CD8-positive, alpha-beta memory T cell (primary cell): ENCODE results near the gene IKBKE. TPM values are rescaled to one million over a fixed set of nuclear protein-coding genes. Genes with fewer than 3 reads are reported as not detected.

Source experiments
- CTCF ChIA-PET: fragments of 350-600 bp; sonication (Branson Sonifier 250); formaldehyde crosslinking; loops from one replicate; lab custom pipeline; 2021; ENCODE audit warnings: antibody characterized with exemption; lab: Charles Lee
- POLR2A ChIA-PET: fragments of 350-600 bp; sonication (Branson Sonifier 250); formaldehyde crosslinking; loops from one replicate; lab custom pipeline; 2021; ENCODE audit warnings: antibody characterized with exemption; lab: Charles Lee
- DNase-seq, 5 donors: peaks; one replicate each; pipeline versions ENCODE4 v3.0.0 to v3.0.0-alpha.2; 2020 to 2022; ENCODE audit warnings: mixed read lengths in 1 of 5
- H3K27ac ChIP-seq: one replicate; pipeline ENCODE4 v1.7.0; 2013; ENCODE audit warnings: low read depth, mild to moderate bottlenecking, low read length, moderate library complexity
- H3K27me3 ChIP-seq: 2 replicates; pipeline ENCODE4 v1.7.0; 2013; ENCODE audit warnings: low read length, mild to moderate bottlenecking; ENCODE audit not compliant: insufficient read depth, poor library complexity, severe bottlenecking
- H3K36me3 ChIP-seq: 2 replicates; pipeline ENCODE4 v1.7.0; 2013; ENCODE audit warnings: mild to moderate bottlenecking, low read length, moderate library complexity; ENCODE audit not compliant: insufficient read depth
- H3K4me1 ChIP-seq: 2 replicates; pipeline ENCODE4 v1.7.0; 2013; ENCODE audit warnings: mild to moderate bottlenecking, low read length, moderate library complexity; ENCODE audit not compliant: insufficient read depth
- H3K4me3 ChIP-seq: 2 replicates; pipeline ENCODE4 v1.7.0; 2013; ENCODE audit warnings: mild to moderate bottlenecking, low read length
- H3K9me3 ChIP-seq: 2 replicates; pipeline ENCODE4 v1.7.0; 2013; ENCODE audit warnings: mild to moderate bottlenecking, low read length
- H3K27ac Mint-ChIP-seq, 8 donors: one replicate each; pipeline ENCODE4 v1.8.0; 2020 to 2021; ENCODE audit warnings: mixed read lengths in 8 of 8, mild to moderate bottlenecking in 6 of 8, inconsistent platforms in 3 of 8, moderate library complexity in 3 of 8
- H3K27me3 Mint-ChIP-seq, 2 donors: one replicate each; pipeline ENCODE4 v1.8.0; 2020 to 2021; ENCODE audit warnings: mixed read lengths in 2 of 2, mild to moderate bottlenecking in 1 of 2, moderate library complexity in 1 of 2
- H3K36me3 Mint-ChIP-seq, 3 donors: one replicate each; pipeline ENCODE4 v1.8.0; 2020 to 2021; ENCODE audit warnings: mixed read lengths in 3 of 3, inconsistent platforms in 1 of 3, mild to moderate bottlenecking in 1 of 3
- H3K4me1 Mint-ChIP-seq, 3 donors: one replicate each; pipeline ENCODE4 v1.8.0; 2020 to 2021; ENCODE audit warnings: mixed read lengths in 3 of 3, inconsistent platforms in 1 of 3, mild to moderate bottlenecking in 1 of 3
- H3K4me3 Mint-ChIP-seq, 7 donors: one replicate each; pipeline ENCODE4 v1.8.0; 2020 to 2021; ENCODE audit warnings: mixed read lengths in 7 of 7, mild to moderate bottlenecking in 6 of 7, moderate library complexity in 4 of 7, inconsistent platforms in 2 of 7
- H3K9me3 Mint-ChIP-seq, 5 donors: one replicate each; pipeline ENCODE4 v1.8.0; 2020 to 2022; ENCODE audit warnings: mixed read lengths in 5 of 5, mild to moderate bottlenecking in 3 of 5, moderate library complexity in 2 of 5, inconsistent platforms in 1 of 5
- polyA plus RNA-seq: library from polyadenylated mRNA; unstranded; fragments of 300-500 nt; fragmentation: Illumina TruSeq; gene quantifications from one replicate; pipeline ENCODE4 v1.2.3, GENCODE V29; 2021
- total RNA-seq, 2 experiments: library from RNA; stranded (reverse); gene quantifications; one replicate each; pipeline ENCODE4 v1.2.3, GENCODE V29; 2021

The IKBKE gene
- total and polyA plus RNA-seq, 3 experiments from 2014 or later: 17.1 to 46.6 (median 18.4) TPM

DNA sequence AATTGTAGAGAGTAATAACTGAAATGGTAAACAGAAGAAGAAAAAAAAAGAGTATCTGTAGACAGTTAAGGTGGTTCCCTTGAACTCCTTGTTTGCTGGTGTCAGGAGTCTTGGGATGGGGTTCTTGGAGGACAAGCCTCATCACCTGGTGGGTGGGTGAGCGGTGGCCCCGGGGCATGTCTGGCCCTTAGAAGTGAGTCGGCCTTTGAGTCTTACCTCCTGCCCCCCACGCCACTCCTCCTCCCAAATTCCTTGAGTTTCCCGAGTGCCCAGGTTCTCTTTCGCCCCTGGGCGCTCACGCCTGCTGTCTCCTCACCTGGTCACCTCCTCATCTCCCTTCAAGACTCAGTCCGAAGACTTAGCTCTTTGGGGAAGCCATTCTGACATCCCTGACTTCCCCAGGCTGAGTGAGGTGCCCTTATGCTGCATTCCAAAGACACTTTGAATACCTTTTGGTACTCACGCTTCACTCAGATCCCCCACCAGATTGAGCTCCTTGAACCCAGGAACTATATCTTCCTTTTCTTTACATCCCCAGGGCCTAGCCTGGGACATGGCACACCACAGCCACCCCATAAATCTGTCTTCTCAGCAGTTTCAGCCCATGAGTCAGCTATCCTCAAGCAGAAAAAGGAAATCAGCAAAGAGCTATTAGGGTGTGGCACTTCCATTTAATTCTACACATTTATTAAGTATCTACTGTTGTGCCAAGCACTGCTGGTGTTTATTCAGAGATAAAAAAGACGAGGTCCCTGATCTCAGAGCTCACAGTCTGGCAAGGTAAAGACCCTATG, 13.5 kb upstream of the IKBKE start:
- no peak overlapping the region for H3K27ac ChIP-seq
- H3K4me3 ChIP-seq: no peak overlapping the region
- no peaks in the 10 kb centered on the region for H3K4me1 ChIP-seq
- H3K36me3 Mint-ChIP-seq: peaks cover 0 to 28% (median 11%) of the 10 kb centered on the region in 3 donors
- no peaks in the 10 kb centered on the region for H3K9me3 Mint-ChIP-seq
- H3K36me3 ChIP-seq: no peaks in the 10 kb centered on the region
- CTCF ChIA-PET: interaction anchor here (1.7 to 9.8 kb wide), 2 partner anchors 9 to 23 kb away, joined by 5 to 95 read pairs; no protein-coding TSS in a partner anchor
- peak overlapping the region in 1 of 7 donors; percentile 75 for H3K4me3 Mint-ChIP-seq
- no peaks in the 10 kb centered on the region for H3K27me3 Mint-ChIP-seq
- peak overlapping the region in 4 of 8 donors; percentile 30 to 72 (median 59) for H3K27ac Mint-ChIP-seq
- DNase-seq: no peak
- no peaks in the 10 kb centered on the region for H3K9me3 ChIP-seq
- peaks cover 0 to 8% (median 1%) of the 10 kb centered on the region in 3 donors for H3K4me1 Mint-ChIP-seq
- no peaks in the 10 kb centered on the region for H3K27me3 ChIP-seq
- POLR2A ChIA-PET: no interaction called here

DNA sequence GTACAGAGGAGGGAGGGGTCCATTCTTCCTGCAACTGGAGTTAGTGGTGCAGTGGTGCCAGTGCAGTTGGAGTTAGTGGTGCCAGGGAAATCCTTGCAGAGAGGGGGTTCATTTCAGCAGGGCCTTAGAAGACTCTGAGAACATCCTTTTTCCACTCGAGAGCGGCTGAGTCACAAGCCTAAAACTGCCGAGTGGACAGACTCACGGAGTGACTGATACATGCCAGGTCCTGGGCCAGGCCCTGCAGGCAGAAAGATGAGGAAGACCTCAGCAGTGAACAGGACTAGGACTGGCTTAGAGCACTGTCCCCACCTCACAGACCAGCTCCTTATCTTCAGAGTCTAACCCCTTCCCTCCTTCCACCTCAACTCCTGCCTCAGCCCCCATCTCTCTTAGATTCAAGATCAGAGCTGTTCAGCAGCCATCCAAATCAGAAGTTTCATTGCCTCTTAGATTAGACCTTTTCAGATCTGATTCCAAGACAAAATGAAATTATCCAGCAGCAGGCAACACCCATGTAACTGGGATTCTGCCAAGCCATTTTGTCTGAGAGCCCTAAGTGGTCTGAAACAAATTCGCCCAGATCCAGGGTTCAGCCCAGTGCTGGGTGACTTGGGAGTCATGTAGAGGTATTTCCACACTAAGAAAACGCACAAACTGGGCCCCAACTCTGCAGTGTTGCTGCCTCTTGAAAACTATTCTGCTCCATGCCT, 12.7 kb upstream of the IKBKE start:
- no peaks in the 10 kb centered on the region for H3K9me3 ChIP-seq
- Mint-ChIP-seq H3K27ac (peak overlapping the region in 3 of 8 donors; percentile 26 to 71 (median 43)), H3K9me3 (no peaks in the 10 kb centered on the region), H3K27me3 (no peaks in the 10 kb centered on the region), H3K4me3 (peak overlapping the region in 1 of 7 donors; percentile 75), H3K36me3 (peaks cover 0 to 24% (median 9%) of the 10 kb centered on the region in 3 donors), H3K4me1 (peaks cover 1 to 11% (median 3%) of the 10 kb centered on the region in 3 donors)
- H3K4me3 ChIP-seq: no peak overlapping the region
- H3K27me3 ChIP-seq: no peaks in the 10 kb centered on the region
- ChIA-PET POLR2A (no interaction called here), CTCF (interaction anchor here (1.0 to 9.8 kb wide), 3 partner anchors 8 to 206 kb away, joined by 3 to 95 read pairs (median 5); no protein-coding TSS in a partner anchor)
- H3K36me3 ChIP-seq: no peaks in the 10 kb centered on the region
- H3K27ac ChIP-seq: no peak overlapping the region
- no peak for DNase-seq
- no peaks in the 10 kb centered on the region for H3K4me1 ChIP-seq

GRCh38 chr1:206459703-206460102, 10.6 kb upstream of the IKBKE start:
- DNase-seq: no peak
- no peak overlapping the region for H3K27ac ChIP-seq
- no peaks in the 10 kb centered on the region for H3K27me3 Mint-ChIP-seq
- no peak overlapping the region for H3K4me3 Mint-ChIP-seq
- ChIA-PET POLR2A (no interaction called here), CTCF (interaction anchor here (4.3 to 9.8 kb wide), 2 partner anchors 11 to 20 kb away, joined by 50 to 95 read pairs; partner anchors contain the start of gene IKBKE)
- H3K9me3 Mint-ChIP-seq: no peaks in the 10 kb centered on the region
- H3K27me3 ChIP-seq: no peaks in the 10 kb centered on the region
- H3K4me1 Mint-ChIP-seq: peaks cover 1 to 11% (median 9%) of the 10 kb centered on the region in 3 donors
- peaks cover 0 to 10% (median 7%) of the 10 kb centered on the region in 3 donors for H3K36me3 Mint-ChIP-seq
- no peaks in the 10 kb centered on the region for H3K9me3 ChIP-seq
- H3K4me1 ChIP-seq: peaks cover 13% of the 10 kb centered on the region
- no peak overlapping the region for H3K4me3 ChIP-seq
- peak overlapping the region in 2 of 8 donors; percentile 16 to 25 for H3K27ac Mint-ChIP-seq
- H3K36me3 ChIP-seq: no peaks in the 10 kb centered on the region

GRCh38 chr1:206460836-206461426, 9.3 kb upstream of the IKBKE start:
- Mint-ChIP-seq H3K4me3 (no peak overlapping the region), H3K27me3 (no peaks in the 10 kb centered on the region), H3K36me3 (peaks cover 0 to 3% (median 1%) of the 10 kb centered on the region in 3 donors), H3K27ac (peak overlapping the region in 1 of 8 donors; percentile 39), H3K4me1 (peaks cover 5 to 19% (median 18%) of the 10 kb centered on the region in 3 donors), H3K9me3 (no peaks in the 10 kb centered on the region)
- Histone ChIP-seq H3K4me1 (peaks cover 23% of the 10 kb centered on the region), H3K36me3 (no peaks in the 10 kb centered on the region), H3K27me3 (no peaks in the 10 kb centered on the region), H3K4me3 (no peak overlapping the region), H3K9me3 (no peaks in the 10 kb centered on the region), H3K27ac (no peak overlapping the region)
- POLR2A ChIA-PET: no interaction called here
- CTCF ChIA-PET: interaction anchor here (0.9 to 9.8 kb wide), 9 partner anchors 8 to 204 kb away, joined by 3 to 95 read pairs (median 8); partner anchors contain the start of gene IKBKE
- no peak for DNase-seq

DNA sequence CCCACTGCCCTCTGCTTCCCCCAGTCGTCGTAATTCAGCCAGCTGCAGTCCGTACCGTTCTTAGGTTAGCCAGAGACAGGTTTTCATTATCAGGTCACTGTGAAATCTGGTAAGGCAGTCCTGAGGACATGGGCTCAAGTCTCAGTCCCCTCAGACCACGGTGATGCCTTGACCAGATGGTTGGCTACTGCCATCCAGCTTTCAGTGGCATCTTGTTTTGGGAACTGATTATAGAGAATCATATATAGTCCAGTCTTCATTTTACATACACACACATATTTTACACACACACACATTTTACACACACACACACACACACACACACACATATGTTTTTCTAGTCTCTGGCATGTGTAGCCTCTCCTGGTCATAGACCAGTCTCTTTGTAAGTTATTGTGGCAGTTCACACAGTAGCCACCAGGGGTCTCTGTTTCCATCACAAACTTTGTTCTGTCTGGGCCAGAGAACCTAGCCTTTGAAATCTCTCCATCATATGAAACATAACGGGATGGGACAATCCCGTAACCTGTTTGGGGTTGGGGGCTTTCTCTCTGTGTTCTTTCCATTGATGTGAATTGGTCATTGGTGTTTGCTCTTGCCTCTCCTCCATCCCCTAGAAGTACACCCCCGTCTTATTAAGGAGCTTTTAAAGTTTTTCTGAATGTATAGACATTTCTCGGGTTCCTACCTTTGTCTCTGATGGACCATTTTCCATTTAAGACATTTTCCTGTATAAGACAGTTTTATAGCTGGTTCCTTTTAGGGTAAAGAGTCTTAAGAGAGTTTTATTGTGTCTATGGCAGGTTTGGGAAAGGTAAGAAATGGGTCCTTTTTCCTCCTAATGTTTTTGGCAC, 8.4 kb upstream of the IKBKE start:
- H3K4me3 ChIP-seq: no peak overlapping the region
- H3K36me3 ChIP-seq: no peaks in the 10 kb centered on the region
- DNase-seq: peak; percentile 47 to 77 (median 55)
- ChIA-PET CTCF (interaction anchor here (0.7 to 9.8 kb wide), 17 partner anchors 9 to 253 kb away, joined by 3 to 95 read pairs (median 5); partner anchors contain the start of genes EIF2D and IKBKE), POLR2A (interaction anchor here (0.5 kb wide), 1 partner anchor 166 kb away, joined by 4 read pairs; no protein-coding TSS in a partner anchor)
- H3K4me1 Mint-ChIP-seq: peaks cover 12 to 28% (median 25%) of the 10 kb centered on the region in 3 donors
- H3K27me3 Mint-ChIP-seq: no peaks in the 10 kb centered on the region
- no peaks in the 10 kb centered on the region for H3K9me3 Mint-ChIP-seq
- H3K27ac ChIP-seq: no peak overlapping the region
- H3K36me3 Mint-ChIP-seq: peaks cover 0 to 3% (median 1%) of the 10 kb centered on the region in 3 donors
- no peak overlapping the region for H3K4me3 Mint-ChIP-seq
- peak overlapping the region in 3 of 8 donors; percentile 49 to 87 (median 67) for H3K27ac Mint-ChIP-seq
- no peaks in the 10 kb centered on the region for H3K27me3 ChIP-seq
- peaks cover 32% of the 10 kb centered on the region for H3K4me1 ChIP-seq
- no peaks in the 10 kb centered on the region for H3K9me3 ChIP-seq

DNA sequence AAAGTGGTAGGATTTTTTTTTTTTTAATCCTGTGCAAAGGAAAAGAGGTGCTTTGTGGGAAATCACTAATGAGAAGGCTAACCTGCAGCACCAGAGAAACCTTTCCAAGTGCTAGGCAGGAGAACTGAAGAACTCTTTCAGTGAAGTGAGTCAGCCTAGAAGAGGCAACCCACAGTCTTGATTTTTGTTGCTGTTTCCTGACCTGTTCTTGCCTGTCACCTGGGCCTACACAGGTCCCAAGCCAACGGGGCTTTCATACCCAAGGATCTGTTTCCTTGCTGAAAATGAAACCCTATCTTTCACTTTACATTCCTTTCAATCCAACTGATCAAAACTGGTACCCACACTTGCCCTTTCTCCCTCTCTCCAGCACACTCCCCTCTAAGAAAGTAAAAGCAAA, 7.1 kb upstream of the IKBKE start:
- no peak overlapping the region for H3K27ac ChIP-seq
- no peak overlapping the region for H3K4me3 ChIP-seq
- DNase-seq: no peak
- Mint-ChIP-seq H3K9me3 (no peaks in the 10 kb centered on the region), H3K4me3 (no peak overlapping the region), H3K4me1 (peaks cover 23 to 41% (median 35%) of the 10 kb centered on the region in 3 donors), H3K27me3 (no peaks in the 10 kb centered on the region), H3K36me3 (peaks cover 0 to 3% (median 1%) of the 10 kb centered on the region in 3 donors), H3K27ac (peak overlapping the region in 5 of 8 donors; percentile 2 to 60 (median 51))
- peaks cover 45% of the 10 kb centered on the region for H3K4me1 ChIP-seq
- H3K36me3 ChIP-seq: no peaks in the 10 kb centered on the region
- no peaks in the 10 kb centered on the region for H3K27me3 ChIP-seq
- H3K9me3 ChIP-seq: no peaks in the 10 kb centered on the region
- ChIA-PET CTCF (interaction anchor here (1.1 to 9.8 kb wide), 4 partner anchors 7 to 251 kb away, joined by 3 to 95 read pairs (median 26); partner anchors contain the start of gene IKBKE), POLR2A (no interaction called here)

DNA sequence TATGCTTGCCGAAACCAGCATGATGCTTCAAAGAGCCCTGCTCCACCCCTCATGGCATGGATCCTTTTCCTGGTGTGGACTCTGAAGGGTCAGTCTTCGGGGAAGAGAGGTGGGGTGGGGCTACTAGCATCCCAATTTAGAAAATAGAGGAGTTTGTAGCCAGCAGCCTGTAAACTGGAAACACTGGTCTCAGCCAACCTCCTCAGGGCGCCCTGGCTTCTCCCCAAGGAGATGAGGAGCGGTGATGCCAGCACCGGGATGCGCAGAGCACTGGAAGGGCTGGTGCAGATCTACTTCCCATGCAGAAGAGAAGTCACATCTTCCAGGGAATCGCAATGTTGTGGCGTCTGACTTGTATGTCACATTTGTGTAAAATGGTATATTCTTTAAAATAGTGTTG, 6.4 kb upstream of the IKBKE start:
- Histone ChIP-seq H3K27me3 (no peaks in the 10 kb centered on the region), H3K9me3 (no peaks in the 10 kb centered on the region), H3K36me3 (no peaks in the 10 kb centered on the region), H3K4me1 (peaks cover 53% of the 10 kb centered on the region), H3K4me3 (no peak overlapping the region), H3K27ac (no peak overlapping the region)
- DNase-seq: no peak
- Mint-ChIP-seq H3K27me3 (no peaks in the 10 kb centered on the region), H3K9me3 (no peaks in the 10 kb centered on the region), H3K27ac (peak overlapping the region in 2 of 8 donors; percentile 2 to 19), H3K4me1 (peaks cover 31 to 49% (median 43%) of the 10 kb centered on the region in 3 donors), H3K36me3 (peaks cover 0 to 3% (median 1%) of the 10 kb centered on the region in 3 donors), H3K4me3 (no peak overlapping the region)
- ChIA-PET POLR2A (no interaction called here), CTCF (interaction anchor here (1.1 to 9.8 kb wide), 3 partner anchors 16 to 121 kb away, joined by 3 to 95 read pairs (median 3); no protein-coding TSS in a partner anchor)
